Activated CD4-positive, alpha-beta T cell treated with anti-CD3 and anti-CD28 coated beads, Interleukin-2, Interleukin-6, amounts not matched to agents 100 ng/mL and 50 ng/mL, durations not matched to agents 16 hours and 8 hours (primary cell): ENCODE data around the gene SEC61B.
A peak's percentile ranks its signal among the peaks of the same experiment; 100 is the strongest.

Experiments used
- DNase-seq: peaks from one replicate; pipeline ENCODE4 v3.0.0-alpha.2; 2020

SEC61B gene

GRCh38 chr9:99238331-99238730, 16.2 kb downstream of the SEC61B start:
- no peak for DNase-seq

- no peak for DNase-seq
Observed at GRCh38 chr9:99239341-99240060, 17.4 kb downstream of the SEC61B start.

GRCh38 chr9:99241106-99241505, 19.0 kb downstream of the SEC61B start:
- DNase-seq, result no peak

GRCh38 chr9:99244344-99245260, 22.5 kb downstream of the SEC61B start:
- no peak for DNase-seq

GRCh38 chr9:99249619-99250018, 27.5 kb downstream of the SEC61B start:
- DNase-seq, result peak; percentile 69

- DNase-seq, result no peak
Observed at GRCh38 chr9:99251157-99251556, 29.1 kb downstream of the SEC61B start.

- DNase-seq, result peak; percentile 69
Observed at GRCh38 chr9:99253134-99253533, 31.1 kb downstream of the SEC61B start.

GRCh38 chr9:99253772-99254431, 31.8 kb downstream of the SEC61B start:
- peak; percentile 92 for DNase-seq

- no peak for DNase-seq
Observed at GRCh38 chr9:99255651-99256050, 33.6 kb downstream of the SEC61B start.

GRCh38 chr9:99257723-99258389, 35.8 kb downstream of the SEC61B start:
- no peak for DNase-seq

GRCh38 chr9:99259231-99259918, 37.3 kb downstream of the SEC61B start:
- peak; percentile 50 for DNase-seq

- no peak for DNase-seq
Observed at GRCh38 chr9:99261923-99262322, 39.8 kb downstream of the SEC61B start.

GRCh38 chr9:99262949-99263418, 40.9 kb downstream of the SEC61B start:
- no peak for DNase-seq

GRCh38 chr9:99264070-99264680, 42.1 kb downstream of the SEC61B start:
- peak; percentile 14 for DNase-seq

- DNase-seq, result no peak
Observed at GRCh38 chr9:99265691-99266090, 43.6 kb downstream of the SEC61B start.

GRCh38 chr9:99266255-99267023, 44.4 kb downstream of the SEC61B start:
- DNase-seq, result peak; percentile 78

GRCh38 chr9:99269416-99269815, 47.3 kb downstream of the SEC61B start:
- DNase-seq, result no peak

- no peak for DNase-seq
Observed at GRCh38 chr9:99270491-99270890, 48.4 kb downstream of the SEC61B start.

- DNase-seq, result no peak
Observed at GRCh38 chr9:99272836-99273235, 50.8 kb downstream of the SEC61B start.

GRCh38 chr9:99274016-99274415, 51.9 kb downstream of the SEC61B start:
- no peak for DNase-seq

- no peak for DNase-seq
Observed at GRCh38 chr9:99274495-99274894, 52.4 kb downstream of the SEC61B start.
